HepG2 (cell line): ENCODE data around the gene LPAR1. TPM values are rescaled to one million over a fixed set of nuclear protein-coding genes. Genes with fewer than 3 reads are reported as not detected.

Experiments
- ATAC-seq: fragments of 200-7000 bp; cut with Tn5 transposase; 3 replicates; pipeline ENCODE4 v1.9.1; 2020; ENCODE audit warnings: mild to moderate bottlenecking, moderate library complexity
- BruUV-seq: library from RNA; stranded (reverse); fragments of 400-500 nt; replicated peaks from 2 replicates; lab custom pipeline; 2021; lab: Mats Ljungman, UMichigan
- CTCF ChIA-PET: fragments of 300-600 bp; formaldehyde crosslinking; extraction: SDS; loops from one replicate; lab custom pipeline; 2021; ENCODE audit warnings: low total read pairs, inconsistent platforms, low intra/inter-chr PET ratio; lab: Yijun Ruan, JAX
- POLR2A ChIA-PET: fragments of 350-600 bp; sonication (Branson Sonifier 250); formaldehyde crosslinking; loops from one replicate; lab custom pipeline; 2020; ENCODE audit warnings: antibody characterized with exemption, inconsistent platforms; lab: Yijun Ruan, JAX
- DNase-seq: peaks from one replicate; pipeline ENCODE4 v3.0.0-alpha.2; 2015; ENCODE audit warnings: low spot score
- FAIRE-seq: peaks from 3 replicates; lab custom pipeline; 2011; peaks lifted over from hg19 to GRCh38; lab: Jason Lieb, UNC
- H2AFZ ChIP-seq: one replicate; pipeline ENCODE4 v1.6.1; 2011; ENCODE audit warnings: low read length, inconsistent platforms
- H3K27ac ChIP-seq: fragments of 300-600 bp; 3 replicates; pipeline ENCODE4 v1.8.0; 2011; ENCODE audit warnings: mixed run types, mild to moderate bottlenecking, mixed read lengths, low read length, inconsistent platforms; ENCODE audit not compliant: insufficient read depth; ENCODE audit errors: extremely low read length
- H3K27me3 ChIP-seq, 2 experiments: fragments of 200-600 bp in 1 of 2; 2 replicates in 1 of 2; 3 replicates in 1 of 2; pipeline versions ENCODE4 v1.6.0 to v1.8.0; 2011; ENCODE audit warnings: low read length in 2 of 2, mild to moderate bottlenecking in 2 of 2, moderate library complexity in 2 of 2, inconsistent platforms in 1 of 2; ENCODE audit not compliant: insufficient read depth in 2 of 2, control insufficient read depth in 1 of 2
- H3K36me3 ChIP-seq, 2 experiments: fragments of 200-600 bp in 1 of 2; replicated peaks in 1 of 2; 2 replicates in 1 of 2; 3 replicates in 1 of 2; pipeline versions ENCODE4 v1.5.1 to v1.8.0; 2011; ENCODE audit warnings: low read length in 2 of 2, inconsistent platforms in 1 of 2; ENCODE audit not compliant: insufficient read depth in 2 of 2, control insufficient read depth in 1 of 2
- H3K4me1 ChIP-seq: 2 replicates; pipeline ENCODE4 v1.5.1; 2012; ENCODE audit warnings: low read length, inconsistent platforms; ENCODE audit not compliant: insufficient read depth
- H3K4me2 ChIP-seq: 2 replicates; pipeline ENCODE4 v1.6.0; 2011; ENCODE audit warnings: low read depth, low read length, inconsistent platforms
- H3K4me3 ChIP-seq, 3 experiments: fragments of 200-600 bp in 1 of 3; sonication (generic), shearing (Covaris generic) in 1 of 3; replicated peaks in 1 of 3; 2 replicates each; pipeline ENCODE4 v1.5.1; 2011 to 2016; ENCODE audit warnings: low read length in 3 of 3, inconsistent platforms in 2 of 3, low read depth in 2 of 3, mild to moderate bottlenecking in 2 of 3, control low read depth in 1 of 3, mixed read lengths in 1 of 3; ENCODE audit not compliant: insufficient read depth in 1 of 3
- H3K79me2 ChIP-seq: one replicate; pipeline ENCODE4 v1.6.1; 2011; ENCODE audit warnings: low read length, inconsistent platforms; ENCODE audit not compliant: insufficient read depth
- H3K9ac ChIP-seq: 2 replicates; pipeline ENCODE4 v1.6.0; 2011; ENCODE audit warnings: mild to moderate bottlenecking, low read depth, low read length, inconsistent platforms; ENCODE audit not compliant: insufficient read depth
- H3K9me3 ChIP-seq: 2 replicates; pipeline ENCODE4 v1.5.1; 2012; ENCODE audit warnings: mild to moderate bottlenecking, low read length
- H4K20me1 ChIP-seq: 2 replicates; pipeline ENCODE4 v1.6.0; 2011; ENCODE audit warnings: inconsistent platforms, mild to moderate bottlenecking, low read length, moderate library complexity; ENCODE audit not compliant: insufficient read depth
- CHD4 ChIP-seq: fragments of 200-600 bp; sonication (generic); IDR thresholded peaks from 2 replicates; pipeline ENCODE4 v1.7.0; 2017; ENCODE audit warnings: mild to moderate bottlenecking, low read length, borderline replicate concordance
- CTCF ChIP-seq: sonication (generic); formaldehyde crosslinking; IDR thresholded peaks from 2 replicates; pipeline ENCODE4 v1.5.0; 2020; ENCODE audit warnings: mild to moderate bottlenecking, missing genetic modification reagents, moderate library complexity
- HMGXB4 ChIP-seq, 2 experiments: sonication (generic) in 1 of 2; formaldehyde crosslinking in 1 of 2; IDR thresholded peaks; 2 replicates each; pipeline versions ENCODE4 v1.4.0 to v1.6.1; 2018 to 2020; ENCODE audit warnings: missing genetic modification reagents in 2 of 2, borderline replicate concordance in 1 of 2, low read depth in 1 of 2, mild to moderate bottlenecking in 1 of 2, missing biosample characterization in 1 of 2
- HNRNPLL ChIP-seq: fragments of 200-400 bp; formaldehyde crosslinking; IDR thresholded peaks from 2 replicates; pipeline ENCODE4 v1.6.1; 2017; ENCODE audit warnings: mild to moderate bottlenecking, low read depth, low read length; ENCODE audit not compliant: poor library complexity, severe bottlenecking
- MAX ChIP-seq: IDR thresholded peaks from 2 replicates; pipeline ENCODE4 v1.6.1; 2012; ENCODE audit warnings: inconsistent platforms
- NRL ChIP-seq: sonication (generic); formaldehyde crosslinking; IDR thresholded peaks from 2 replicates; pipeline ENCODE4 v1.5.0; 2020; ENCODE audit warnings: missing genetic modification reagents, mild to moderate bottlenecking, moderate library complexity, borderline replicate concordance
- PTBP1 ChIP-seq: fragments of 200-400 bp; formaldehyde crosslinking; IDR thresholded peaks from 2 replicates; pipeline ENCODE4 v1.6.1; 2018; ENCODE audit warnings: low read length, low read depth; ENCODE audit not compliant: poor library complexity, severe bottlenecking
- RAD21 ChIP-seq: fragments of 450-650 bp; formaldehyde crosslinking; IDR thresholded peaks from 2 replicates; pipeline ENCODE4 v1.5.0; 2020; ENCODE audit warnings: mild to moderate bottlenecking
- SSRP1 ChIP-seq: IDR thresholded peaks from 2 replicates; pipeline ENCODE4 v1.6.1; 2016; ENCODE audit warnings: control low read depth
- STAG1 ChIP-seq: sonication (generic); formaldehyde crosslinking; IDR thresholded peaks from 2 replicates; pipeline ENCODE4 v1.4.0; 2020; ENCODE audit warnings: missing genetic modification reagents
- U2AF1 ChIP-seq: fragments of 200-400 bp; formaldehyde crosslinking; optimal IDR thresholded peaks from 2 replicates; pipeline ENCODE3; 2017; ENCODE audit warnings: mild to moderate bottlenecking, low read depth, low read length
- YY1 ChIP-seq: IDR thresholded peaks from 2 replicates; pipeline ENCODE4 v1.6.1; 2011; ENCODE audit warnings: low read length, low read depth, moderate library complexity, mild to moderate bottlenecking; ENCODE audit not compliant: insufficient read depth, insufficient replicate concordance
- ZNF580 ChIP-seq: IDR thresholded peaks from 2 replicates; pipeline ENCODE4 v1.6.1; 2016; ENCODE audit warnings: low read depth, borderline replicate concordance
- ZNF687 ChIP-seq: sonication (generic); formaldehyde crosslinking; IDR thresholded peaks from 2 replicates; pipeline ENCODE4 v1.5.1; 2020; ENCODE audit warnings: mild to moderate bottlenecking, missing genetic modification reagents, moderate library complexity
- ZNF777 ChIP-seq: sonication (generic); formaldehyde crosslinking; IDR thresholded peaks from 2 replicates; pipeline ENCODE4 v1.4.0; 2020; ENCODE audit warnings: missing genetic modification reagents
- WGBS: methylation state at CpG from one replicate; pipeline ENCODE4 v1.1.6; 2017; ENCODE audit warnings: low lambda C conversion rate; 5-methylcytosine and 5-hydroxymethylcytosine counted together
- in situ Hi-C: cut with HindIII; loops from 2 replicates; pipeline ENCODE4 v1.10.0; 2017; ENCODE audit warnings: low pct_unique_long_range_greater_than_20kb; ENCODE audit not compliant: extremely low pct_ligation_motif_present
- intact Hi-C: fragments of 100-400 bp; cut with micrococcal nuclease; formaldehyde crosslinking; loops from one replicate; pipeline ENCODE4 v1.10.0; 2022; ENCODE audit not compliant: unreplicated experiment
- polyA plus RNA-seq, 8 experiments: library from polyadenylated mRNA; depleted of rRNA in 3 of 8; stranded (reverse) in 7 of 8; unstranded in 1 of 8; fragments of >200 nt; fragmentation: Illumina TruSeq in 4 of 8; extraction: Trizol in 4 of 8; gene quantifications; 2 replicates each; pipeline versions ENCODE4 v1.2.1 to v1.2.3, GENCODE V29; 2011 to 2016; ENCODE audit warnings: low read depth in 4 of 8, missing spikeins in 1 of 8, mixed read lengths in 1 of 8; ENCODE audit not compliant: insufficient read depth in 1 of 8
- total RNA-seq, 5 experiments: library from RNA; depleted of rRNA; stranded (reverse); fragments of >200 nt; fragmentation: Illumina TruSeq; extraction: Trizol; gene quantifications; 2 replicates each; pipeline ENCODE4 v1.2.3, GENCODE V29; 2016; ENCODE audit warnings: low read depth in 1 of 5

The LPAR1 gene
- total and polyA plus RNA-seq, 2 of the 13 experiments (the other 11 are each of a cell fraction or from before 2014, with no cell fraction given): not detected

- CTCF ChIA-PET: no interaction called here
- in situ Hi-C loops (no loop called here), intact Hi-C loops (loop anchor here (5.0 kb wide), 1 partner anchor 259 kb away; no protein-coding TSS in a partner anchor)
- Histone ChIP-seq H3K4me1 (peaks cover 22% of the 10 kb centered on the region), H3K36me3 (no peaks in the 10 kb centered on the region), H3K4me3 (peak overlapping the region; percentile 32 to 69 (median 49); a peak in 5 of 6 replicates), H3K9ac (no peak overlapping the region), H3K9me3 (no peaks in the 10 kb centered on the region), H4K20me1 (no peaks in the 10 kb centered on the region), H3K79me2 (no peaks in the 10 kb centered on the region), H3K27ac (no peak overlapping the region), H2AFZ (no peak overlapping the region), H3K27me3 (peaks cover 7 to 44% of the 10 kb centered on the region in 2 experiments), H3K4me2 (peak overlapping the region; percentile 73)
- no CpG with 5 or more reads among the region's 83 CpGs for WGBS
- BruUV-seq: no TSS peak
- POLR2A ChIA-PET: no interaction called here
- ATAC-seq (peak; percentile 96), FAIRE-seq (no peak), DNase-seq (peak; percentile 6)
- TF ChIP-seq CTCF (CRISPR knock-in tag) (peak; percentile 56; the same call in 1 of the 2 replicates), YY1 (peak; percentile 11), NRL (CRISPR knock-in tag) (0 out of 2 replicates have a peak, but pooled peaks have one; percentile 42), RAD21 (CRISPR knock-in tag) (peak; percentile 69), U2AF1 (no peak), HNRNPLL (peak; percentile 27), ZNF580 (CRISPR knock-in tag) (no peak), PTBP1 (no peak), CHD4 (no peak), SSRP1 (CRISPR knock-in tag) (no peak), MAX (peak; percentile 45; the same call in 1 of the 2 replicates), ZNF777 (CRISPR knock-in tag) (peak; percentile 88), ZNF687 (CRISPR knock-in tag) (peak; percentile 34; the same call in 1 of the 2 replicates), STAG1 (CRISPR knock-in tag) (peak; percentile 33; the same call in 1 of the 2 replicates), HMGXB4 (CRISPR knock-in tag; IDR thresholded peaks at IDR 0.05; ENCODE audit: borderline replicate concordance in 1 of 2, low read depth in 1 of 2) (0 out of 4 replicates have a peak, but pooled peaks of 1 of the 2 experiments have one; percentile 26)
Measured at GRCh38 chr9:111037708-111038330, 451 bp downstream of the LPAR1 start.
